ENCODE results near the gene WDR37. TPM values are rescaled to one million over a fixed set of nuclear protein-coding genes. Genes with fewer than 3 reads are reported as not detected.

The WDR37 gene
- polyA plus RNA-seq, 1 donor (not counting 4 experiments of a cell fraction or from before 2014, with no cell fraction given) = 16.0 TPM

DNA sequence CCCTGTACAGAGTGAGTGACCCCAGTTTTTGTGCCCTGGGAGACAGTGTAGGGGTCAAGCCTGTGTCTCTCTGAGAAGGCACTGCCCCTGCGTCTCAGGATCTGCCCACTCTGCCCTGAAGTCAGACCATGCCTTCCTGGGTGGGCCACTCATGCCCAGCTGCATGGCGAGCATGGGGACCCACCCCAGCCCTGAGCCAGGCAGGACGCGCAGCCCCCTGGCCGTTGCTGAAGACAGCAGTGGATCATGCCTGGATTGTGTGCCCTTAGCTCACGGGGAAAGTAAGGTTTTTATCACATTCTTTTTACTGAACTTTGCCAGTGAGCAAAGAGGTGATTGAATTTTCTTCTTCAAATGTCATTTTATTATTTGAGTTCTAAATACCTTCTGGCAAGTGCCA lies 66.2 kb downstream of the WDR37 start:
- no peak overlapping the region for H3K27ac ChIP-seq (ENCODE audit: control insufficient read depth, insufficient read depth, low read length)
- no peak overlapping the region for H3K4me2 ChIP-seq (ENCODE audit: control insufficient read depth, extremely low read depth, insufficient read depth, low read depth, low read length)
- H3K9me3 ChIP-seq (ENCODE audit: control insufficient read depth, low read depth, low read length) = no peaks in the 10 kb centered on the region
- H3K9me1 ChIP-seq (ENCODE audit: control insufficient read depth, extremely low read depth, insufficient read depth, low read length) = no peaks in the 10 kb centered on the region
- H3K9ac ChIP-seq (ENCODE audit: control insufficient read depth, extremely low read depth, insufficient read depth, low read length) = no peak overlapping the region
- H4K20me1 ChIP-seq (ENCODE audit: control insufficient read depth, extremely low read depth, insufficient read depth, low read length) = no peaks in the 10 kb centered on the region
- no peaks in the 10 kb centered on the region for H3K4me1 ChIP-seq (ENCODE audit: control insufficient read depth, extremely low read depth, insufficient read depth, low read length)
- FAIRE-seq = no peak
- H3K4me3 ChIP-seq (ENCODE audit: control insufficient read depth in 2 of 3, extremely low read depth in 1 of 3, insufficient read depth in 2 of 3, low read depth in 1 of 3, low read length in 3 of 3) = no peak overlapping the region
- peaks cover 17% of the 10 kb centered on the region for H3K79me2 ChIP-seq (ENCODE audit: control insufficient read depth, insufficient read depth, low read length)
- TF ChIP-seq, protein P1, sequence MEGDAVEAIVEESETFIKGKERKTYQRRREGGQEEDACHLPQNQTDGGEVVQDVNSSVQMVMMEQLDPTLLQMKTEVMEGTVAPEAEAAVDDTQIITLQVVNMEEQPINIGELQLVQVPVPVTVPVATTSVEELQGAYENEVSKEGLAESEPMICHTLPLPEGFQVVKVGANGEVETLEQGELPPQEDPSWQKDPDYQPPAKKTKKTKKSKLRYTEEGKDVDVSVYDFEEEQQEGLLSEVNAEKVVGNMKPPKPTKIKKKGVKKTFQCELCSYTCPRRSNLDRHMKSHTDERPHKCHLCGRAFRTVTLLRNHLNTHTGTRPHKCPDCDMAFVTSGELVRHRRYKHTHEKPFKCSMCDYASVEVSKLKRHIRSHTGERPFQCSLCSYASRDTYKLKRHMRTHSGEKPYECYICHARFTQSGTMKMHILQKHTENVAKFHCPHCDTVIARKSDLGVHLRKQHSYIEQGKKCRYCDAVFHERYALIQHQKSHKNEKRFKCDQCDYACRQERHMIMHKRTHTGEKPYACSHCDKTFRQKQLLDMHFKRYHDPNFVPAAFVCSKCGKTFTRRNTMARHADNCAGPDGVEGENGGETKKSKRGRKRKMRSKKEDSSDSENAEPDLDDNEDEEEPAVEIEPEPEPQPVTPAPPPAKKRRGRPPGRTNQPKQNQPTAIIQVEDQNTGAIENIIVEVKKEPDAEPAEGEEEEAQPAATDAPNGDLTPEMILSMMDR (optimal IDR thresholded peaks at IDR 0.05 in 1 of 3, IDR thresholded peaks at IDR 0.05 in 1 of 3, conservative IDR thresholded peaks at IDR 0.05 in 1 of 3; ENCODE audit: extremely low read depth in 1 of 3, insufficient read depth in 2 of 3, low read length in 3 of 3) = no peak
- no peak for TF ChIP-seq EZH2 (IDR thresholded peaks at IDR 0.05; ENCODE audit: low read length)
- dilution Hi-C loops (cut with MboI; ENCODE audit: extremely low pct_ligation_motif_present, low sequenced_read_pairs) = no loop called here
- no peak for DNase-seq (ENCODE audit: low read depth, low spot score)
- peaks cover 30 to 48% of the 10 kb centered on the region in 2 experiments for H3K36me3 ChIP-seq (ENCODE audit: control insufficient read depth in 2 of 2, extremely low read depth in 1 of 2, insufficient read depth in 2 of 2, low read length in 2 of 2)
- H2AFZ ChIP-seq (ENCODE audit: control insufficient read depth, low read length) = no peak overlapping the region
- H3K27me3 ChIP-seq (ENCODE audit: control insufficient read depth, extremely low read depth, insufficient read depth, low read length) = no peaks in the 10 kb centered on the region

DNA sequence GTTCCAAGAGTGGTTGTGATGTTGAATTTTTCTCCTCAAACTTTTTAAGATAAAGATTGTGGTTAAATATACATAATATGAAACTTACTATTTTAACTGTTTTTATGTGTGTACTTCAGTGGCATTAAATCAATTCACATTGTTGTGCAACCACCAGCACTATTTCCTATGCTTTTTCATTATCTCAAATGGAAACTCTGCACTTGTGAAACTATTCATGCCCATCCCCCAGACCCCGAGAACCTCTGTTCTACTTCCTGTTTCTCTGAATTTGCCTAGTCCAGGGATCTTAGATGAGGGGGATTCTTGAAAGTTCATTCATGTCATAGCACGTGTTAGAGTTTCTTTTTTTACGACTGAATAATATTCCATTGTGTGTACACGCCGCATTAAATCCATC lies 67.0 kb downstream of the WDR37 start:
- H3K79me2 ChIP-seq (ENCODE audit: control insufficient read depth, insufficient read depth, low read length) = peaks cover 17% of the 10 kb centered on the region
- peaks cover 35 to 50% of the 10 kb centered on the region in 2 experiments for H3K36me3 ChIP-seq (ENCODE audit: control insufficient read depth in 2 of 2, extremely low read depth in 1 of 2, insufficient read depth in 2 of 2, low read length in 2 of 2)
- H3K9me1 ChIP-seq (ENCODE audit: control insufficient read depth, extremely low read depth, insufficient read depth, low read length) = no peaks in the 10 kb centered on the region
- dilution Hi-C loops (cut with MboI; ENCODE audit: extremely low pct_ligation_motif_present, low sequenced_read_pairs) = no loop called here
- H3K4me2 ChIP-seq (ENCODE audit: control insufficient read depth, extremely low read depth, insufficient read depth, low read depth, low read length) = no peak overlapping the region
- no peak overlapping the region for H3K9ac ChIP-seq (ENCODE audit: control insufficient read depth, extremely low read depth, insufficient read depth, low read length)
- no peak overlapping the region for H3K27ac ChIP-seq (ENCODE audit: control insufficient read depth, insufficient read depth, low read length)
- TF ChIP-seq EZH2 (IDR thresholded peaks at IDR 0.05; ENCODE audit: low read length) = no peak
- TF ChIP-seq, protein P1 (optimal IDR thresholded peaks at IDR 0.05 in 1 of 3, IDR thresholded peaks at IDR 0.05 in 1 of 3, conservative IDR thresholded peaks at IDR 0.05 in 1 of 3; ENCODE audit: extremely low read depth in 1 of 3, insufficient read depth in 2 of 3, low read length in 3 of 3) = no peak
- FAIRE-seq (no peak), DNase-seq (ENCODE audit: low read depth, low spot score) (no peak)
- H2AFZ ChIP-seq (ENCODE audit: control insufficient read depth, low read length) = no peak overlapping the region
- H4K20me1 ChIP-seq (ENCODE audit: control insufficient read depth, extremely low read depth, insufficient read depth, low read length) = no peaks in the 10 kb centered on the region
- H3K4me1 ChIP-seq (ENCODE audit: control insufficient read depth, extremely low read depth, insufficient read depth, low read length) = no peaks in the 10 kb centered on the region
- no peaks in the 10 kb centered on the region for H3K27me3 ChIP-seq (ENCODE audit: control insufficient read depth, extremely low read depth, insufficient read depth, low read length)
- H3K9me3 ChIP-seq (ENCODE audit: control insufficient read depth, low read depth, low read length) = no peaks in the 10 kb centered on the region
- H3K4me3 ChIP-seq (ENCODE audit: control insufficient read depth in 2 of 3, extremely low read depth in 1 of 3, insufficient read depth in 2 of 3, low read depth in 1 of 3, low read length in 3 of 3) = no peak overlapping the region
